Measurements from ENCODE around the gene MAP1B.

Gene MAP1B

DNA sequence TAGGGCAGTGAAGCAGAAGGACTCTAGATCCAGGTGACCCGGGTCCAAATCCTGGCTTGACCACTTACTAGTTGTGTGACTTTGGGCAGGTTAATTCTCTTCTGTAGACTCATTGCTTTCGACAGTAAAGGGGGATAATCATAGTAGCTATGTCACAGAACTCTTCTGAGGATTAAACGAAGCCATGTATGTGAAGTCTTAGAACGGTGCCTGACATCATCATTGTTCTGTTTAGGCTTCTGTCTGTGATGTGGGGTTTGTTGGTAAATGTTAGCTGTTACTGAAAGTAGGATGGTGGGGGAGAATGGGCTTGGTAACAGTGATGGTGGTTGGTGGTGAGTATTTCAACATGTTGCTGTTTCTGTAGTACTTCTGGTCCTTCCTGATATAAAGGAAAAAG lies 73.7 kb downstream of the MAP1B start:
- TF ChIP-seq, protein P1, sequence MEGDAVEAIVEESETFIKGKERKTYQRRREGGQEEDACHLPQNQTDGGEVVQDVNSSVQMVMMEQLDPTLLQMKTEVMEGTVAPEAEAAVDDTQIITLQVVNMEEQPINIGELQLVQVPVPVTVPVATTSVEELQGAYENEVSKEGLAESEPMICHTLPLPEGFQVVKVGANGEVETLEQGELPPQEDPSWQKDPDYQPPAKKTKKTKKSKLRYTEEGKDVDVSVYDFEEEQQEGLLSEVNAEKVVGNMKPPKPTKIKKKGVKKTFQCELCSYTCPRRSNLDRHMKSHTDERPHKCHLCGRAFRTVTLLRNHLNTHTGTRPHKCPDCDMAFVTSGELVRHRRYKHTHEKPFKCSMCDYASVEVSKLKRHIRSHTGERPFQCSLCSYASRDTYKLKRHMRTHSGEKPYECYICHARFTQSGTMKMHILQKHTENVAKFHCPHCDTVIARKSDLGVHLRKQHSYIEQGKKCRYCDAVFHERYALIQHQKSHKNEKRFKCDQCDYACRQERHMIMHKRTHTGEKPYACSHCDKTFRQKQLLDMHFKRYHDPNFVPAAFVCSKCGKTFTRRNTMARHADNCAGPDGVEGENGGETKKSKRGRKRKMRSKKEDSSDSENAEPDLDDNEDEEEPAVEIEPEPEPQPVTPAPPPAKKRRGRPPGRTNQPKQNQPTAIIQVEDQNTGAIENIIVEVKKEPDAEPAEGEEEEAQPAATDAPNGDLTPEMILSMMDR (conservative IDR thresholded peaks at IDR 0.05; ENCODE audit: control insufficient read depth, insufficient read depth, low read depth, low read length) = no peak
- DNase-seq (ENCODE audit: low read depth) = no peak
- no peak overlapping the region for H3K4me3 ChIP-seq (ENCODE audit: control insufficient read depth, low read depth, low read length)

DNA sequence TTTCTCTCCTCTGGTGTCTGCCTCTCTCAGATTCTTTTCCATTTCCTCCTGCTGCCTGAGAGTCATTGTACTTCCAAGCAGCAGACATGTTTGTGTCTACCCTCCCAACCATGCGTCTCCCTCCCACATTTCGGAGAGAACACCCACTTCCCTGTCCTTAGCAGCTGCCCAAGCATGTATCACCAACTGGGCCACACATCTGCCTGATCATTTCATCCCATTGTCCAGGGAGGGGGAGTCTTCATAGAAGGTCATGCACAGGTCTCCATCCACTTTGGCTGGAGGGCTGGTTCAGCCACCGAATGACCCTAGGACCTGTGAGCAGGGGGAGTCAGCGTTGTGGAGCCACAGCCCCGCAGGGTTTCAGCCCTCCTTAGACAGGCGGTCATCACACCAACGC lies 75.4 kb downstream of the MAP1B start:
- DNase-seq (ENCODE audit: low read depth) = no peak
- H3K4me3 ChIP-seq (ENCODE audit: control insufficient read depth, low read depth, low read length) = no peak overlapping the region
- TF ChIP-seq, protein P1 (conservative IDR thresholded peaks at IDR 0.05; ENCODE audit: control insufficient read depth, insufficient read depth, low read depth, low read length) = no peak

DNA sequence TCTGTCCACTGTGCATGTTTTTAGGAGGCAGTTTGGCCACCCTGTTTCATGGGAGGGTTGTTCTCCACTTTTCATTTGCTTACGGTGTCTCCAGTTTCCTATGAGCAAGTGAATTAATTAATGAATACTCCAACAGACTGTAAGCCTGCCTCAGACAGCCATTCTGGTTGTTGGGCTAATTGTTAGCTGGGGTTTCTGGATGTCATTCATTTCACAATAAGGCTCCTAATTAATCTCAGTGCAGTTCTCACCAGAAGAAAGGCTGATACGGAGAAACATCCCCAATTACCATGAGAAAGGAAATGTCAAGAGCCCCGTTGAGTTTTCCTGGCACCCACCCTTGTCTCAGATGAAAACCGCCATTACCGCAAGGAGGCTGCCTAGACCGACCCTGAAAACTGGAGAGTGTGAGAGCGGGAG lies 75.8 kb downstream of the MAP1B start:
- H3K4me3 ChIP-seq (ENCODE audit: control insufficient read depth, low read depth, low read length) = no peak overlapping the region
- no peak for DNase-seq (ENCODE audit: low read depth)
- TF ChIP-seq, protein P1 (conservative IDR thresholded peaks at IDR 0.05; ENCODE audit: control insufficient read depth, insufficient read depth, low read depth, low read length) = no peak

DNA sequence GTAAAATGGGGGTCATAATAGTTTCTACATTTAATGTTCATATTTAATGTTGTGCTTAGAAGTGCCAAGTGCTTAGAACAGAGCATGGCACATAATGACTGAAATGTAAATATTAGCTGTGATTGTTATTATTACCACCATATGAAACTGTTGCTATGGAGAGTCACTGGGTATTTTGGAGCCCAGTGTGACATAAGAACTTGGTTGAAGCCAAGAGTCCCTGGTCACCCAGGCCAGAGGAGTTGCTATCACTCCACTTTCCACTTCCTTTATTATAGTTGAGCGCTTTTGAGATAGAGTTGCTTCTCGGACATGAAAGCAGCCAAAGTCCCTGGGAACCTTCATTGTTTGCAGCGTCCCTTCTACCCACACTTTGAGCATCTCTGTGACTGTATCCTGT lies 77.1 kb downstream of the MAP1B start:
- DNase-seq (ENCODE audit: low read depth) = no peak
- TF ChIP-seq, protein P1 (conservative IDR thresholded peaks at IDR 0.05; ENCODE audit: control insufficient read depth, insufficient read depth, low read depth, low read length) = no peak
- no peak overlapping the region for H3K4me3 ChIP-seq (ENCODE audit: control insufficient read depth, low read depth, low read length)

DNA sequence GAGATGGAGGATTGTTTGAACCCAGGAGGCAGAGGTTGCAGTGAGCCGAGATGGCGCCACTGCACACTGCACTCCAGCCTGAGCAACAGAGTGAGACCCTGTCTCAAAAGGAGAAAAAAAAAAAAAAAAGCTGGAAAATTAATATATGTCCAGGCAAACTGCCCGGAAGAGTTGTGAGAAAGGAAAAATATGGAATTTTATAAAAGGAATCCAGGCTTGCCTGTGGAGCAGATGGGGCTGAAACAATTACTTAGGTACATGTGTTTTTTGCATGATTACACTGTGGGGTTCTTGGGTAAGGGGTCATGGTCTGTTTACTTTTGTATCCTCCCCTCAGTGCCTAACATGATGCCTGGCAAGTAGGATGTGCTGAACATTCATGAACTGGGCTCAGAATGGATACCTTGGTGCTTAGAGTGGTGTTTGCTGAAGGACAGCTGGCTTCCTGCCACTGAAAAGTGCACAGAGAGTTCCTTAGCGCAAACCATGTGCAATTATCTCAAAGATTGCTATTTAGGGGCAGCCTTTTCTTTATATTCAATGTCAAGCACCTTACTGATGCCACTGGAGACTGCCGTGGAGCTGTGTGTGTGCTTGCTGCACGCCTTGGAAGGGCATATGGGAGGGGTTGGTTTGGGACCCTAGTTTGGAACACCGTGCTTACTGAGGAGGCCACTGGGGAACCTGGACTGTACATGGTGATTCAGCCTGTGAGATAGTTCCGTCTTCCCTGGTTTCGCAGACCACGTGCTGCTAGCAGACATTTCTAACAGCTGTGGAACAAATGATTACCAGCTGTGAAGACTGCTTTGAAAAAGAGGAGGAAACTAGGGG lies 78.4 kb downstream of the MAP1B start:
- DNase-seq (ENCODE audit: low read depth) = peak; percentile 86
- TF ChIP-seq, protein P1 (conservative IDR thresholded peaks at IDR 0.05; ENCODE audit: control insufficient read depth, insufficient read depth, low read depth, low read length) = no peak
- no peak overlapping the region for H3K4me3 ChIP-seq (ENCODE audit: control insufficient read depth, low read depth, low read length)

DNA sequence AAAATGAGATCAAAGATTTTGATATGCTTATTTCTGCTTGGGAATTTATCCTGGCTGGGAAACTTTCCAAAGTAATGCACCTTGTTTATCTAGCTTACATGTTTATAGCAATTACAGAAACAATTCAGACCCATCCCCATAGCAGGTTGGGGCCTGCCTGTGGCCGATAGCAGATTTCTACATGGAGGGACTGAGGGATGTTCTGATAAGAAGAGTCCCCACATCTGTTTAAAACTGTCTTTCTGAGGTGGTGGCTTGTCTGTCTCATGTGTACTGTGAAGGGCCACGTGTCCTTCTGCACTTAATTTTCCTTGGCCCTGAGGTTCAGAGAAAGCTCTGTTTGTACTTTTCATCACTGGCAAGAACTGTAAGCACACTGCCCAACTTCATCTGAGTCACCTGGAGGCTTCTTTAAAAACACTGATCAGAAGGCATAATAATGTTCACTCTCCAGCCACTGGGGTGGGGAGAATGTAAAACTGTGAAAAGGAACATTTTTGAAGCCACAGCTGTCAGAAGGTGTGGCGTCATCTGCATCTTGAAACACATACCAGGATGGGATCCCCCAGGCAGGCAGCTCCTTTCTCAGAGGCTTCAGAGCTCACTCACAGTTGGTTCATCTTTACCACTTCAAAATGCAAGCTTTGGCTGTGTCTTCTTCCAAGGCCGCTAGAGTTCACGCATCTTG lies 80.3 kb downstream of the MAP1B start:
- TF ChIP-seq, protein P1 (conservative IDR thresholded peaks at IDR 0.05; ENCODE audit: control insufficient read depth, insufficient read depth, low read depth, low read length) = no peak
- no peak overlapping the region for H3K4me3 ChIP-seq (ENCODE audit: control insufficient read depth, low read depth, low read length)
- DNase-seq (ENCODE audit: low read depth) = peak; percentile 67
